NB4 (cell line): Measurements from ENCODE around the gene METTL22.

Experiments used
- CTCF ChIP-seq: IDR thresholded peaks from one replicate; pipeline ENCODE4 v1.5.1; 2012; ENCODE audit warnings: low read depth, low read length
- MYC ChIP-seq: IDR thresholded peaks from 2 replicates; pipeline ENCODE4 v1.6.1; 2011; ENCODE audit warnings: low read depth, low read length
- POLR2A ChIP-seq: IDR thresholded peaks from 2 replicates; pipeline ENCODE4 v1.6.1; 2011; ENCODE audit warnings: mild to moderate bottlenecking; ENCODE audit not compliant: insufficient read length; ENCODE audit errors: extremely low read depth

- TF ChIP-seq CTCF (no peak), POLR2A (no peak), MYC (no peak)
Observed at GRCh38 chr16:8646326-8647053, 25.0 kb downstream of the METTL22 start.
